Loucy (cell line): ENCODE results near the gene KAT2B.

Experiments
- H2AFZ ChIP-seq: fragments of 200-600 bp; sonication (generic); 2 replicates; pipeline ENCODE4 v1.6.0; 2016; ENCODE audit warnings: antibody characterized with exemption, mild to moderate bottlenecking, low read length, moderate library complexity
- H3F3A ChIP-seq: fragments of 200-600 bp; 2 replicates; pipeline ENCODE4 v1.6.0; 2016; ENCODE audit warnings: antibody characterized with exemption, low read depth, mild to moderate bottlenecking
- H3K27me3 ChIP-seq: fragments of 200-600 bp; sonication (generic); 2 replicates; pipeline ENCODE4 v1.6.1; 2014; ENCODE audit warnings: low read length, mild to moderate bottlenecking; ENCODE audit not compliant: insufficient read depth, poor library complexity, severe bottlenecking
- H3K36me3 ChIP-seq: fragments of 200-600 bp; sonication (generic); 2 replicates; pipeline ENCODE4 v1.6.1; 2016; ENCODE audit warnings: low read length; ENCODE audit not compliant: insufficient read depth
- H3K4me1 ChIP-seq: fragments of 200-600 bp; sonication (generic); 2 replicates; pipeline ENCODE4 v1.5.1; 2014; ENCODE audit warnings: low read length, mild to moderate bottlenecking; ENCODE audit not compliant: insufficient read depth, poor library complexity, severe bottlenecking
- H3K4me2 ChIP-seq: fragments of 200-600 bp; sonication (generic); 2 replicates; pipeline ENCODE4 v1.6.0; 2014; ENCODE audit warnings: antibody characterized with exemption, low read length, low read depth, mild to moderate bottlenecking; ENCODE audit not compliant: poor library complexity, severe bottlenecking
- H3K4me3 ChIP-seq: fragments of 200-600 bp; sonication (generic); 2 replicates; pipeline ENCODE4 v1.5.1; 2014; ENCODE audit warnings: low read length, mild to moderate bottlenecking, mixed read lengths; ENCODE audit not compliant: poor library complexity, severe bottlenecking
- H3K79me2 ChIP-seq: fragments of 200-600 bp; sonication (generic); 2 replicates; pipeline ENCODE4 v1.6.1; 2014; ENCODE audit warnings: low read length; ENCODE audit not compliant: insufficient read depth
- H3K9ac ChIP-seq: fragments of 200-600 bp; sonication (generic); 2 replicates; pipeline ENCODE4 v1.6.0; 2014; ENCODE audit warnings: mild to moderate bottlenecking, low read depth, low read length, moderate library complexity; ENCODE audit not compliant: poor library complexity, severe bottlenecking
- H3K9me2 ChIP-seq: fragments of 200-600 bp; sonication (generic); replicated peaks from 2 replicates; pipeline ENCODE4 v1.6.1; 2016; ENCODE audit warnings: low read depth, low read length, mixed read lengths
- H3K9me3 ChIP-seq: fragments of 200-600 bp; sonication (generic); 2 replicates; pipeline ENCODE4 v1.6.1; 2014; ENCODE audit warnings: mild to moderate bottlenecking, antibody characterized with exemption, low read length, low read depth; ENCODE audit not compliant: insufficient read depth
- H4K20me1 ChIP-seq: fragments of 200-600 bp; sonication (generic); 2 replicates; pipeline ENCODE4 v1.6.0; 2014; ENCODE audit warnings: antibody characterized with exemption, low read length, mild to moderate bottlenecking; ENCODE audit not compliant: insufficient read depth, poor library complexity, severe bottlenecking
- EZH2phosphoT487 ChIP-seq: fragments of 200-600 bp; IDR thresholded peaks from 2 replicates; pipeline ENCODE4 v1.6.1; 2018; ENCODE audit warnings: antibody characterized with exemption, mild to moderate bottlenecking, moderate library complexity, borderline replicate concordance
- TF ChIP-seq, protein P1 (sequence below): fragments of 200-600 bp; sonication (generic); conservative IDR thresholded peaks from 2 replicates; pipeline ENCODE4 v1.5.1; 2014; ENCODE audit warnings: mild to moderate bottlenecking, antibody characterized with exemption, low read length

Gene KAT2B

DNA sequence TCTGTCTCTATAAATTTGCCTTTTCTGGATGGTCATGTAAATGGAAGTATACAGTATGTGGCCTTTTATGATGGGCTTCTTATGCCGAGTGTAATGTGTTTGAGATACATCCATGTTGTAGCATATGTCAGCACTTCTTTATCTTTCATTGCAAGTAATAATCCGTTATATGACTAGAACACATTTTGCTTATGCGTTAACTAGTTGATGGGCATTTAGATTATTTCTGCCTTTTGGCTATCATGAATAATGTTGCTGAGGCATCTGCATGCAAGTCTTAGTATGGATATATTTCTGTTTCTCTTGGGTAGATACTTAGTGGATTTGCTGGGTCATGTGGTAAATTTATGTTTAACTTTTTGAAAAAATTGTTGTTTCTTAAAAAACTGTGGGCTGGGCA, 19.7 kb downstream of the KAT2B start:
- Histone ChIP-seq H3K9me2 (no peaks in the 10 kb centered on the region), H3K79me2 (peaks cover 36% of the 10 kb centered on the region), H3K4me2 (no peak overlapping the region), H3K36me3 (no peaks in the 10 kb centered on the region), H3K4me3 (no peak overlapping the region), H3K4me1 (peaks cover 22% of the 10 kb centered on the region), H3K9me3 (no peaks in the 10 kb centered on the region), H4K20me1 (peaks cover 3% of the 10 kb centered on the region), H2AFZ (no peak overlapping the region), H3K9ac (no peak overlapping the region), H3K27me3 (no peaks in the 10 kb centered on the region), H3F3A (no peaks in the 10 kb centered on the region; the same call in 1 of the 2 replicates)
- TF ChIP-seq, protein P1, sequence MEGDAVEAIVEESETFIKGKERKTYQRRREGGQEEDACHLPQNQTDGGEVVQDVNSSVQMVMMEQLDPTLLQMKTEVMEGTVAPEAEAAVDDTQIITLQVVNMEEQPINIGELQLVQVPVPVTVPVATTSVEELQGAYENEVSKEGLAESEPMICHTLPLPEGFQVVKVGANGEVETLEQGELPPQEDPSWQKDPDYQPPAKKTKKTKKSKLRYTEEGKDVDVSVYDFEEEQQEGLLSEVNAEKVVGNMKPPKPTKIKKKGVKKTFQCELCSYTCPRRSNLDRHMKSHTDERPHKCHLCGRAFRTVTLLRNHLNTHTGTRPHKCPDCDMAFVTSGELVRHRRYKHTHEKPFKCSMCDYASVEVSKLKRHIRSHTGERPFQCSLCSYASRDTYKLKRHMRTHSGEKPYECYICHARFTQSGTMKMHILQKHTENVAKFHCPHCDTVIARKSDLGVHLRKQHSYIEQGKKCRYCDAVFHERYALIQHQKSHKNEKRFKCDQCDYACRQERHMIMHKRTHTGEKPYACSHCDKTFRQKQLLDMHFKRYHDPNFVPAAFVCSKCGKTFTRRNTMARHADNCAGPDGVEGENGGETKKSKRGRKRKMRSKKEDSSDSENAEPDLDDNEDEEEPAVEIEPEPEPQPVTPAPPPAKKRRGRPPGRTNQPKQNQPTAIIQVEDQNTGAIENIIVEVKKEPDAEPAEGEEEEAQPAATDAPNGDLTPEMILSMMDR, result no peak
- no peak for TF ChIP-seq EZH2phosphoT487

DNA sequence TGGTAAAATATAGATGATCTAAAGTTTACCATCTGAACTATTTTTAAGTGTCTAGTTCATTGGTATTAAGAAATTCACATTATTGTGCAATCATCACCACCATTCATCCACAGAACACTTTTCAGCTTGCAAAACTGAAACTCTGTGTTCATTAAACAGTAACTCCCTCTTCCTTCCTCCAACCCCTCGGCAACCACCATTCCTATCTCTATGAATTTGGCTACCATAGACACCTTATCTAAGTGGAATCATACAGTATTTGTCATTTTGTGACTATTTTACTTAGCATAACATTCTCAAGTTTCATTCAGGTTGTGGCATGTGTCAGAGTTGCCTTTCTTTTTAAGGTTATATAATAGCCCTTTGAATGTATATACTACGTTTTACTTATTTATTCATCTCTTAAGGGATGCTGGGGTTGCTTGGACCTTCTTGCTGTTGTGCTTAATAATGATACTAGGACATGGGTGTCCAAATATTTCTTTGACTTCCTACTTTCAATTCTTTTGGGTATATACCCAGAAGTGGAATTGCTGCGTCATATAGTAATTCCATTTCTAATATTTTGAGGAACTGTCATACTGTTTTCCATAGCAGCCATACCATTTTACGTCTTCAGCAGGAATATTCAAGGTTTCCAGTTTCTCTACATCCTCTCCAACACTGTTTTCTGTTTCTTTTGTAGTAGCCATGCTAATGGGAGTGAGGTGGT, 20.9 kb downstream of the KAT2B start:
- no peaks in the 10 kb centered on the region for H3K36me3 ChIP-seq
- H3K4me2 ChIP-seq, result peak overlapping the region; percentile 2
- no peak for TF ChIP-seq EZH2phosphoT487
- TF ChIP-seq, protein P1, result no peak
- no peaks in the 10 kb centered on the region for H4K20me1 ChIP-seq
- no peaks in the 10 kb centered on the region; the same call in 1 of the 2 replicates for H3F3A ChIP-seq
- peaks cover 28% of the 10 kb centered on the region for H3K79me2 ChIP-seq
- H3K4me3 ChIP-seq, result no peak overlapping the region
- no peak overlapping the region for H3K9ac ChIP-seq
- peaks cover 10% of the 10 kb centered on the region for H3K4me1 ChIP-seq
- no peaks in the 10 kb centered on the region for H3K9me2 ChIP-seq
- H3K27me3 ChIP-seq, result no peaks in the 10 kb centered on the region
- no peaks in the 10 kb centered on the region for H3K9me3 ChIP-seq
- no peak overlapping the region for H2AFZ ChIP-seq

DNA sequence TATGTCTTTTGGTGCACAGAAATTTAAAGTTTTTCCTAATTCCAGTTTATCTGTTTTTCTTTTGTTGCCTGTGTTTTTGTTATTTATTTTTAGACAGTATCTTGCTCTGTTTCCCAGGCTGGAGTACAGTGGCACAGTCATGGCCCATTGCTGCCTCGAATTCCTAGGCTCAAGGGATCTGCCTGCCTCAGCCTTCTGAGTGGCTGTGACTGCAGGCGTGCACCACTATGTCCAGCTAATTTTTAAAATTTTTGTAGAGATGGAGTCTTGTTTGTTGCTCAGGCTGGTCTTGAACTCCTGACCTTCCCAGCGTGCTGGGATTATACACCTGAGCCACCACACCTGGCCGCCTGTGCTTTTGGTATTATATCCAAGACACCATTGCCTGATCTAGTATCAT, 22.8 kb downstream of the KAT2B start:
- Histone ChIP-seq H3K27me3 (no peaks in the 10 kb centered on the region), H2AFZ (no peak overlapping the region), H3K9ac (no peak overlapping the region), H3K9me3 (no peaks in the 10 kb centered on the region), H3K9me2 (no peaks in the 10 kb centered on the region), H3K4me2 (no peak overlapping the region), H3K36me3 (no peaks in the 10 kb centered on the region), H3K4me1 (peaks cover 9% of the 10 kb centered on the region), H3K79me2 (peaks cover 18% of the 10 kb centered on the region; the same call in 1 of the 2 replicates), H4K20me1 (no peaks in the 10 kb centered on the region), H3K4me3 (no peak overlapping the region), H3F3A (no peaks in the 10 kb centered on the region; the same call in 1 of the 2 replicates)
- TF ChIP-seq, protein P1, result no peak
- TF ChIP-seq EZH2phosphoT487, result no peak
